Left cardiac atrium (tissue), 4 donors: ENCODE data around the gene GADD45GIP1. TPM values are rescaled to one million over a fixed set of nuclear protein-coding genes. Genes with fewer than 3 reads are reported as not detected.
A peak's percentile ranks its signal among the peaks of the same experiment; 100 is the strongest.

ENCODE experiments used
- ATAC-seq, 2 donors: fragments of 200-7000 bp; cut with Tn5 transposase; one replicate each; pipeline ENCODE4 v1.9.1; 2020; ENCODE audit warnings: mild to moderate bottlenecking in 2 of 2, moderate library complexity in 2 of 2
- DNase-seq: peaks from one replicate; pipeline ENCODE4 v3.0.0-alpha.2; 2020
- intact Hi-C, 2 donors: fragments of 100-400 bp; cut with DNase I; formaldehyde crosslinking; loops; one replicate each; pipeline versions ENCODE4 v1.14.1 to v1.15.1; 2022 to 2023
- total RNA-seq, 2 donors: library from RNA; stranded (reverse); fragmentation: NEBNext Ultra II Directional; extraction: Animal tissue kit (Norgen Biotek cat#: 25700); gene quantifications; one replicate each; pipeline ENCODE4 v1.2.1, GENCODE V29; 2021
- donor health status: DM: no; HTN: yes; CAD: no.
- donor health status: DM: no; HTN: yes; CAD: no; lungs with severe emphysema.
- donor health status: DM: yes; HTN: yes; CAD: no.
- donor health status: Dilated cardiomyopathy.

The GADD45GIP1 gene
- total RNA-seq, 2 donors from 2014 or later = 25.5 to 28.1 TPM

GRCh38 chr19:12947702-12948611, 9.1 kb downstream of the GADD45GIP1 start:
- no peak for DNase-seq
- ATAC-seq = no peak
- intact Hi-C loops = no loop called here

DNA sequence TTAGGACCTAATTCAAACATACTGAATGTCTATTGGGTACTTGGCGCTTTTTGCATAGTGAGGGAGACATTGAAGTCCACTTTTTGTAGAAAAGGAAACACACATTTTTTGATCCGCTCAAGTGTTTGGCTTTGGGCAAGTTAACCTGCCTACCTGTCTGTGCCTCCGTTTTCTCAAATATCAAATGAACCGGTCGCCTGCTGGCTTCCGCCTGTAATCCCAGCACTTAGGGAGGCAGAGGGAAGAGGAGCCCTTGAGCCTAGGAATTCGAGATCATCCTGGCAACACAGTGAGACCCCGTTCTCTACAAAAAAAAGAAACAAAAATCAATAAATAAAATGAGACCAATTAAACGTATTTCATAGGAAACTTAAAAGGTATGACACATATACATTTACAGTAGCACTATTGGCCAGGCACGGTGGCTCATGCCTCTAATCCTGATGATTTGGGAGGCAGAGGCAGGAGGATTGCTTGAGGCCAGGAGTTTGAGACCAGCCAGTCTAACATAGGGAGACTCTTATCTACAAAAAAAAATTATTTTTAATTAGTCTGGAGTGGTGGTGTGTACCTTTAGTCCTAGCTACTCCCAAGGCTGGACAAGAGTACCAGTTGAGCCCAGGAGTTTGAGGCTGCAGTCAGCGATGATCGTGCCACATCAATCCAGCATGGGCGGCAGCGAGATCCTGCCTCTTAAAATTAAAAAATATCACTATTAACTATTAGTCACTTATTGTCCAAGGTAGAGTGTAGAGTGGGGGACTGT, 10.1 kb downstream of the GADD45GIP1 start:
- no peak for DNase-seq
- intact Hi-C loops = no loop called here
- no peak for ATAC-seq

DNA sequence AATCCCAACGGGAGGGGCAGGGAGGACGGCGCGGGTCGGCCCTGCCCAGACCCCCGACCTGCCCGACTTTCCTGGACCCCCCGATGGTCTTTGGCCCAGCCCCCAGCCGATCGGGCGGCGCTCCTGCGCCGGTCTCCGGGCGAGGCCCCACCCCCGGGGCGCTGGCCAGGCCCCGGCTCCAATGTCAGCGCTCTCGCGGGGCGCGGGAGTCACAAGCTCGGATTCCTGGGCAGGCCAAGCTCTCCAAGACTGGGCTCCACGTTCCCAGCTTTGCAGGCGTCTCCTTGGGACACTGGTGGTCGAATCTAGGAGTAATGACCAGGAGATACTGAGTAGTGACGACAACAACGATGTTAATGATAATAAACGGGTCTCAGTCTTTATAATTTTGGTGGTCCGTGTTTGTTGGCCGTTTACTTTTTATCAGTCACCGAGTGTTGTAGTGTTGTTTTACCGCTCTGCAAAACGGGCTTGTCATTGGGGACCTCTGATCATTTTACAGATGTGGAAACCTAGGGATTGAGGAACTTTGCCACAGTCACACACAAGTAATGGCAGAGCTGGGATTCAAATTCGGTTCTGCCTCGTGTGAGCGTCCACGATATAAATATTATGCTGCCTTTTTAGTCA, 10.8 kb downstream of the GADD45GIP1 start:
- ATAC-seq = peak; percentile 85
- peak; percentile 82 for DNase-seq
- intact Hi-C loops = no loop called here

- intact Hi-C loops = no loop called here
- ATAC-seq (peak; percentile 93 to 97), DNase-seq (peak; percentile 99)
Observed at GRCh38 chr19:12945479-12946091, 11.4 kb downstream of the GADD45GIP1 start, which contains the start of gene RAD23A. Gene RAD23A, plus strand, starts transcription at chr19:12945862. Its CDS starts 87 bp downstream, at chr19:12945949.

DNA sequence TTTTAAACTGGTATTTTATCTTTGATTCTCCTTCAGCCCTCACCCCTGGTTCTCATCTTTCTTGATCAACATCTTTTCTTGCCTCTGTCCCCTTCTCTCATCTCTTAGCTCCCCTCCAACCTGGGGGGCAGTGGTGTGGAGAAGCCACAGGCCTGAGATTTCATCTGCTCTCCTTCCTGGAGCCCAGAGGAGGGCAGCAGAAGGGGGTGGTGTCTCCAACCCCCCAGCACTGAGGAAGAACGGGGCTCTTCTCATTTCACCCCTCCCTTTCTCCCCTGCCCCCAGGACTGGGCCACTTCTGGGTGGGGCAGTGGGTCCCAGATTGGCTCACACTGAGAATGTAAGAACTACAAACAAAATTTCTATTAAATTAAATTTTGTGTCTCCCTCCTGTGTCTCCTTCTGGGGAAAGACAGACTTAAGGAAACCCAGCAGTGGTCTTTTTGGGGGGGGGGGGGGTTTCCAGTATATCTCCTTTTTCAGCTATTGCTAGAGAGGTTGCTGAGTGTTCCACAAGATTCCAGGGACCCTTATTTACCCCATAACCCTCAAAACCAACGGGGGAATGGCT, 12.8 kb downstream of the GADD45GIP1 start:
- intact Hi-C loops = no loop called here
- no peak for ATAC-seq
- no peak for DNase-seq

- ATAC-seq = no peak
- no peak for DNase-seq
- intact Hi-C loops = no loop called here
Observed at GRCh38 chr19:12943437-12944044, 13.5 kb downstream of the GADD45GIP1 start.

GRCh38 chr19:12940897-12941296, 16.1 kb downstream of the GADD45GIP1 start:
- intact Hi-C loops = no loop called here
- ATAC-seq (no peak), DNase-seq (no peak)

DNA sequence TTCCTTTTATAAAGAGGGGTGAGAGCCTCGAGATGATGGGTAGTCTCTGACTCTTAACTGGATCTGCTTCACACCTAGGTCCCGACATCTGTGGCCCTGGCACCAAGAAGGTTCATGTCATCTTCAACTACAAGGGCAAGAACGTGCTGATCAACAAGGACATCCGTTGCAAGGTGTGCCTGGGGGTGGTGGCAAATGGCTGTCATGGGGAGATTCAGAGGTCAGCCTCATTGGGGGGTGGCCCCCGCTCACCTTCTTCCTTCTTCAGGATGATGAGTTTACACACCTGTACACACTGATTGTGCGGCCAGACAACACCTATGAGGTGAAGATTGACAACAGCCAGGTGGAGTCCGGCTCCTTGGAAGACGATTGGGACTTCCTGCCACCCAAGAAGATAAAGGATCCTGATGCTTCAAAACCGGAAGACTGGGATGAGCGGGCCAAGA, 17.0 kb downstream of the GADD45GIP1 start:
- intact Hi-C loops = no loop called here
- DNase-seq = no peak
- no peak for ATAC-seq

DNA sequence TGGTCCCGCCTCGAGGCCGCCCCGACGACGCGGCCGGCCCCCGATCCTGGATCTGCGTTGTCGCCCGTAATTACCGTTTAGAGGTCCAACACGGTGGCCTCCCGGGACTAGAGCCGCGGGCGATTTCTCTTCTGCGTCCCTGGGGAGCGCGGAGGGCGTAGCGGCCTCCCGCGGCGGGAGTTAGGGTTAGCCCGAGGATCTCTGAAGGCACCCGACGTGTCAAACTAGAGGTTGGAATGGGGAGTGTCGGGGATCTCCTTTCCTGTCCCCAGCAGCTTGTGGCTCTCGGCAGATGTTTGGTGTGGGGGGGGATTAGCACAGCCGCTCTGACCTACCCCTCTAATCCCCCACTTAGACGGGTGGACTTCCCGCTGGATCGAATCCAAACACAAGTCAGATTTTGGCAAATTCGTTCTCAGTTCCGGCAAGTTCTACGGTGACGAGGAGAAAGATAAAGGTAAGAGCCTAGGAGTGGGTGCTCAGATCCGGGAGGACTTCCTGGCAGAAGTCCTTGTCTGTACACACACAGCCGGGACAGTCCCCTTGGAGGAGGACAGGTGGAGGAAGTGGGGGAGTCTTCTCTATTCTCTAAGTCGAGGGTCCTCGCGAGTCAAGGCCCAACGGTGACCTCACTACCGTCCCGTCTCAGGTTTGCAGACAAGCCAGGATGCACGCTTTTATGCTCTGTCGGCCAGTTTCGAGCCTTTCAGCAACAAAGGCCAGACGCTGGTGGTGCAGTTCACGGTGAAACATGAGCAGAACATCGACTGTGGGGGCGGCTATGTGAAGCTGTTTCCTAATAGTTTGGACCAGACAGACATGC, 18.0 kb downstream of the GADD45GIP1 start:
- intact Hi-C loops = no loop called here
- no peak for DNase-seq
- ATAC-seq = peak; percentile 19 to 22

- DNase-seq = peak; percentile 100
- intact Hi-C loops = no loop called here
- ATAC-seq = peak; percentile 94 to 96
Observed at GRCh38 chr19:12937927-12938778, 18.9 kb downstream of the GADD45GIP1 start, which contains the start of gene CALR. Gene CALR, plus strand, starts transcription at chr19:12938609. Its CDS starts 71 bp downstream, at chr19:12938680.

DNA sequence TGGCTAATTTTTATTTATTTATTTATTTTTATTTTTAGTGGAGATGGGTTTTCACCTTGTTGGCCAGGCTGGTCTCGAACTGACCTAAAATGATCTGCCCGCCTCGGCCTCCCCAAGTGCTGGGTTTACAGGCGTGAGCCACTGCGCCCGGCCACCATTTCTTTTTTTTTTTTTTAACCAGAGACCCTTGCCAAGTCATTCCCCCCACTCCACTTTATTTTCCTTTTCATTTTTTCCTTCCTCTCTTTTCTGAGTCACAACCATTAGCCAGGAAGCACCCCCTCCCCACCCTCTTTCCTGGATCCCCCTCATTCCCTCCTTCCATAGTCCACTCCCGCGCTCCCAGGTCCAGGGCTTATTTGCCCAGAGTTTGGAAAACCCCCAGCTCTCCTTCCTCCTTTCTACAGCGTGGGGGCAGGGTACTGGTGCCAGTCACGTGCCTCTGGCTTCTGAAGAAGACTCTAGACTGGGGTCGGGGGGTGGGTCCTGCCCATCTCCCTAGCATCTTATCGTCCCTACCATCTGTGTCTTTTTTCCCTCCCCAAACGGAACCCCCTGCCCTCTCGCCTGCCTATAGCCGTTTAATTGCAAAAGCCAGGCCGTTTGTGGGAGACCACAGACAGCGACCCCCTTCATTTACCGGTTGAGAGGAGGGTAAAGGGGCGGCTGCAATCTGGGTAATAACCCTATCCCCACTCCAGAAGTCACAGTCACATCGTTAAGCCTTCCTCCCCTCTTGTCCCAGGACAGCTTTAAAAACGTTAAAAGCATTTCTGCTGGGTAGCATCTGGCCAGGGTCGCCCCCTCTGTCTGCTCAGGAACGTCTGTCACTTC, 19.7 kb downstream of the GADD45GIP1 start:
- ATAC-seq (no peak), DNase-seq (no peak)
- intact Hi-C loops = no loop called here

DNA sequence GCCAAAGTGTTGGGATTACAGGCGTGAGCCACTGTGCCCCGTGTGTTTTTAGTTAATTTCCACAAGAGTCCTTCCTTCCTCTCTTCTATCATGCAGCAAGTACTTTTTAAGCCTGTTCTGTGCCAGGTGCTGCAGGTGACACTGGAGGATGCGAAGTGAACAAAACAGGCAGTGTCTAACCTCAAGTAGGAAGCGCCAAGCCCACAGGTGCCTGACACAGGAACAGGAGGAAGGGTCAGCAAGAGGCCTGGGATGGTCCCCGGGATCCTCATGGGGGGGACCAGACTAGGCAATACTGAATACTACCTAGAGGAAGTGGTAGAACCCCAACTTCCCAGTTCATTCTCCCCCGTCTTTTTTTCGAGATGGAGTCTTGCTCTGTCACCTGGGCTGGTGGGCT, 20.4 kb downstream of the GADD45GIP1 start:
- no peak for ATAC-seq
- intact Hi-C loops = no loop called here
- no peak for DNase-seq

DNA sequence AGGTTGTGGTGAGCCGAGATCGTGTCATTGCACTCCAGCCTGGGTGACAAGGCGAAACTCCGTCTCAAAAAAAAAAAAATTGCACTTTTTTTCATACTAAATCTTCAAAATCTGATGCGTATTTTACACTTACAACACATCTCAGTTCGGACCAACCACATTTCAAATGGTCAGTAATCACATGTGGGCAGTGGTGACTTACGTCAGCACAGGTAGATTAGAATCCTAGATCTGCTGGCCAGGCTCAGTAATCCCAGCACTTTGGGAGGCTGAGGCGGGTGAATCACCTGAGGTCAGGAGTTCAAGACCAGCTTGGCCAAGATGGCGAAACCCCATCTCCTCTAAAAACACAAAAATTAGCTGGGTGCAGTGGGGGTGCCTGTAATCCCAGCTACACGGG, 22.0 kb downstream of the GADD45GIP1 start:
- DNase-seq (no peak), ATAC-seq (no peak)
- intact Hi-C loops = no loop called here

GRCh38 chr19:12933287-12934072, 23.5 kb downstream of the GADD45GIP1 start, which contains the start of gene FARSA:
Gene FARSA, minus strand, starts transcription at chr19:12933711. Its CDS starts 15 bp downstream, at chr19:12933696.
- ATAC-seq = peak; percentile 82 to 85
- intact Hi-C loops = no loop called here
- DNase-seq = peak; percentile 94
